NCI-H345 (cell line): ENCODE data around the gene SIRT3.

Source experiments
- DNase-seq: peaks from one replicate; lab custom pipeline; 2025; lab: John Stamatoyannopoulos, UW

SIRT3 gene

DNA sequence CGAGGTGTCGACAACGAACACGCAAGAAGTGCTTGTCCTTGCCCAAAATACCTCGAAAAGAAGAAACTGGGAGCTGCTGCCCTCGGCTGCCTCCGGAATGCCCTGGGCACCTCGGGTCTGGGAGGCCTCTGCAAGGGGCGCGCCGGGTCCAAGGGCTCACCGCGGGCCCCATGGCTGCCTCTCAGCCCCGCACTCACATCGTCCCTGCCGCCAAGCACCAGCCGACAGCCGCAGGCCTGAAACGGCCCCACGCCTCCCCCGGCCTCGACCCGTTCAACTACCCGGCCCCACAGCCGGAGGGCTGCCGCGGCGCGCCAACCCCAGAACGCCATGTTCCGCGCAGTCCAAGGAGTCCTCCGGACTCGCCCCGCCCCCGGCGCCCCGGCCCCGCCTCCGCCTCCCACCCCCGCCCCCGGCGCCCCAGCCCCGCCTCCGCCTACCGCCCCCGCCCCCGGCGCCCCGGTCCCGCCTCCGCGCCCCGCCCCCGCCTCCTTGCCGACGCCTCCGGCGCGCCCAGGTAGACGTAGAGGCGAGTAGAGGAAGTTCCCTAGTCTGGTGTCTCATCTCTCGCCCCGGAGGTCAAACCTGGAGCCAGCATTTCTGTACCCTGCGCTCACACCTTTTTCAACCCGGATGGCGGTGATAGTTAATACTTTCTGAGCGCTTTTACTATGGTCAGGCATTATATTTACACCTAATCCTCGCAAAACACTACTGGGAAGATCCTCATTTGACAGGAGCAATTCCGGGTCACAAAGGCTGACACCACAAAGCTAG lies at the start of gene SIRT3:
Gene SIRT3, minus strand, starts transcription at position 346 of the 777 bp plus-strand sequence. Its CDS starts 14 bp downstream, at position 332.
- DNase-seq: peak; percentile 91

- no peak for DNase-seq
Observed at GRCh38 chr11:285894-286220, 49.7 kb upstream of the SIRT3 start.

DNA sequence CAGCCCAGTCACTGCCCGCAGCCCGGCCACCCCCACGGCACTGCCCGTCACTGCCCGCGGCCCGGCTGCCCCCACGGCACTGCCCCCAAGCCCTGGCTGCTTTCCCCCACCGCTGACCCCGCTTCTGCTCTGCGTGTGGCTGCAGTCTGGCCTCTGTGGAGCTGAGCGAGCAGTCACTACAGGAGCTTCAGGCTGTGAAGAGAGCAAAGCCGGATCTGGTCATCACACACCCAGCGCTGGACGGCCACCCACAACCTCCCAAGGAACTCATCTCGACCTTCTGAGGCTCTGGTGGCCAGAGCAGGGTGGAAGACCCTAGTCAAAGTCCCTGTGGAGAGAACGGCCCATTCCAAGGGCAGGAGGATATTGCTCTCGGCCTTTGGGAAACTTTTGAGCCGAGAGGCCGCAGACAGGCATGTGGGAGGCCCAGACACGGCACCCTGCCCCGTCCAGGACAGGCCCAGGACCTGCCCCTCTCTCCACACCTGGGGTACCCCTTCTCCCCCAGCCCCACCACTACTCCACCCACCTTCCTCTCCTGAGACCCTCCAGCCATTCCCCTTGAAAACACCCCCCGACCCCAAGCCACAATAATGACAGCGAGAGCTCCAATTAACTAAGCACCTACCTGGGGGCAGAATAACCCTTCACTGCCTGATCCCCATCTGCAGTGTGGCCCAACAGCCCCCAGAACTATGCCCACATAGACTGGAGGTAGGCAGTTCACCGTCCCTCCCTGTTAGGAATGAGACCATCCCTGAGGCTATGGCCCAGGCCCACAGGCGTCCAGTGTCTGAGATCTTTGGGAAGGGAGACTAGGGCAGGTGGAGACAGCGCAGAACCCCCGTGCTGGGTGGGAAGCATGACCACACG lies 49.1 kb upstream of the SIRT3 start:
- no peak for DNase-seq

DNA sequence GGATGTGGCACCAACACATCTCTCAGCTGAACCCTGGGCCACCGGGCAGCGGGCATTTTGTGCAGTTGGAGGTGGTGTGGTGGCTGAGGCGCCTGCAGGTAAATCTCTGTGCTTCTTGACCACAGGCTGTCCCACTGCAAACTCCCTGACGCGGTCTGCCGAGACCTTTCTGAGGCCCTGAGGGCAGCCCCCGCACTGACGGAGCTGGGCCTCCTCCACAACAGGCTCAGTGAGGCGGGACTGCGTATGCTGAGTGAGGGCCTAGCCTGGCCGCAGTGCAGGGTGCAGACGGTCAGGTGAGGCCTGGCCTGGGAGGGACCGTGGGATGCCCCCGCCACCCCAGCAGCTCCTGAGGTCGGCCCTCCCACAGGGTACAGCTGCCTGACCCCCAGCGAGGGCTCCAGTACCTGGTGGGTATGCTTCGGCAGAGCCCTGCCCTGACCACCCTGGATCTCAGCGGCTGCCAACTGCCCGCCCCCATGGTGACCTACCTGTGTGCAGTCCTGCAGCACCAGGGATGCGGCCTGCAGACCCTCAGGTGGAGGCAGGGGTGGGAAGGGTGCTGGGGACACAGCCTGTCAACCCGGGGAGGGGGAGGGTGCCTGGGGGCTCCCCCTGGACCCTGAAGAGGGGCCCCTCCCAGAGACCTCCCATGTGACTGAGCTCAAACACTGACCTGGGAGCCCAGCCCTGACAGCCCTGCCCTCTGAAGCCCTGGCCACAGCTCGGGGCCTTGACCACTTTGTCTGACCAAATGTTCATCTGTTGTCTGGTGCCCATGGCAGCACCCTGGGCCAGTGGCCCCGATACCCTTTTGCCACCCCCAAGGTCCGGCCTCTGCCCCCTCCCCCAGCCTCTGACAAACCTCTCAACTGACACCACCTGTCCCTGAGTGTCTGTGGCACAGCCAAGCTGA lies 48.2 kb upstream of the SIRT3 start:
- no peak for DNase-seq

- DNase-seq: no peak
Observed at GRCh38 chr11:283405-284104, 47.4 kb upstream of the SIRT3 start.

- DNase-seq: no peak
Observed at GRCh38 chr11:282630-283360, 46.7 kb upstream of the SIRT3 start.

GRCh38 chr11:282171-282570 lies 46.0 kb upstream of the SIRT3 start:
- DNase-seq: no peak

DNA sequence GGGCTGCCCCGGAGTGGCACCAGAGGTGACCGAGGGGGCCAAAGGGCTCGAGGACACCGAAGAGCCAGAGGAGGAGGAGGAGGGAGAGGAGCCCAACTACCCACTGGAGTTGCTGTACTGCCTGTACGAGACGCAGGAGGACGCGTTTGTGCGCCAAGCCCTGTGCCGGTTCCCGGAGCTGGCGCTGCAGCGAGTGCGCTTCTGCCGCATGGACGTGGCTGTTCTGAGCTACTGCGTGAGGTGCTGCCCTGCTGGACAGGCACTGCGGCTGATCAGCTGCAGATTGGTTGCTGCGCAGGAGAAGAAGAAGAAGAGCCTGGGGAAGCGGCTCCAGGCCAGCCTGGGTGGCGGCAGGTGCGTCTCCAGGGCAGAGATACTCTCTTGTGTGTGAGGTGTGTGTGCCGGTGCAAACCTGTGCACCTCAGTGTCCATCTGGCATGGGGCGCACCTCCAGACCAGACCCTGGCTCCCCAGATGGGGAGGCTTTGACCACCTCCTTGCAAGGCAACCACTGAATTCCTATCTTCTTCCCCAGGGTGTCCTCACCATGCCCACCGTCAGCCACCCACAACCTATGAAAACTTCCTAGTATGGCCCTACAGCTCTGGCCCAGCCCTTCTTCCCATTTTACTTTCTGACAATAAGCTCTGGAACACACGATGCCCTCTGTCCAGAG lies 45.5 kb upstream of the SIRT3 start:
- DNase-seq: no peak

DNA sequence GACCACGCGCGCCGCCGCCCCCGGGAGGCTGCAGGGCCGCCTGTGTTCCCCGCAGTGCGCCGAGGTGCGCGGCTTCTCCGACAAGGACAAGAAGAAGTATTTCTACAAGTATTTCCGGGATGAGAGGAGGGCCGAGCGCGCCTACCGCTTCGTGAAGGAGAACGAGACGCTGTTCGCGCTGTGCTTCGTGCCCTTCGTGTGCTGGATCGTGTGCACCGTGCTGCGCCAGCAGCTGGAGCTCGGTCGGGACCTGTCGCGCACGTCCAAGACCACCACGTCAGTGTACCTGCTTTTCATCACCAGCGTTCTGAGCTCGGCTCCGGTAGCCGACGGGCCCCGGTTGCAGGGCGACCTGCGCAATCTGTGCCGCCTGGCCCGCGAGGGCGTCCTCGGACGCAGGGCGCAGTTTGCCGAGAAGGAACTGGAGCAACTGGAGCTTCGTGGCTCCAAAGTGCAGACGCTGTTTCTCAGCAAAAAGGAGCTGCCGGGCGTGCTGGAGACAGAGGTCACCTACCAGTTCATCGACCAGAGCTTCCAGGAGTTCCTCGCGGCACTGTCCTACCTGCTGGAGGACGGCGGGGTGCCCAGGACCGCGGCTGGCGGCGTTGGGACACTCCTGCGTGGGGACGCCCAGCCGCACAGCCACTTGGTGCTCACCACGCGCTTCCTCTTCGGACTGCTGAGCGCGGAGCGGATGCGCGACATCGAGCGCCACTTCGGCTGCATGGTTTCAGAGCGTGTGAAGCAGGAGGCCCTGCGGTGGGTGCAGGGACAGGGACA lies 44.8 kb upstream of the SIRT3 start:
- DNase-seq: no peak

DNA sequence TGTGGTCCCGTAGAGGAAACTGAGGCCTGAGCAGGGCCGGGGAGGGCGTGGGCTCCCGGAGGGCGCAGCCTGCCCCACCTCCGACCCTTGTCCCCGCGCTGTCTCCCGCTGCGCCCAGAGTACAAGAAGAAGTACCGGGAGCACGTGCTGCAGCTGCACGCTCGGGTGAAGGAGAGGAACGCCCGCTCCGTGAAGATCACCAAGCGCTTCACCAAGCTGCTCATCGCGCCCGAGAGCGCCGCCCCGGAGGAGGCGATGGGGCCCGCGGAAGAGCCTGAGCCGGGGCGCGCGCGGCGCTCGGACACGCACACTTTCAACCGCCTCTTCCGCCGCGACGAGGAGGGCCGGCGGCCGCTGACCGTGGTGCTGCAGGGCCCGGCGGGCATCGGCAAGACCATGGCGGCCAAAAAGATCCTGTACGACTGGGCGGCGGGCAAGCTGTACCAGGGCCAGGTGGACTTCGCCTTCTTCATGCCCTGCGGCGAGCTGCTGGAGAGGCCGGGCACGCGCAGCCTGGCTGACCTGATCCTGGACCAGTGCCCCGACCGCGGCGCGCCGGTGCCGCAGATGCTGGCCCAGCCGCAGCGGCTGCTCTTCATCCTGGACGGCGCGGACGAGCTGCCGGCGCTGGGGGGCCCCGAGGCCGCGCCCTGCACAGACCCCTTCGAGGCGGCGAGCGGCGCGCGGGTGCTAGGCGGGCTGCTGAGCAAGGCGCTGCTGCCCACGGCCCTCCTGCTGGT lies 44.0 kb upstream of the SIRT3 start:
- no peak for DNase-seq

GRCh38 chr11:279040-279965 lies 43.2 kb upstream of the SIRT3 start:
- DNase-seq: no peak

DNA sequence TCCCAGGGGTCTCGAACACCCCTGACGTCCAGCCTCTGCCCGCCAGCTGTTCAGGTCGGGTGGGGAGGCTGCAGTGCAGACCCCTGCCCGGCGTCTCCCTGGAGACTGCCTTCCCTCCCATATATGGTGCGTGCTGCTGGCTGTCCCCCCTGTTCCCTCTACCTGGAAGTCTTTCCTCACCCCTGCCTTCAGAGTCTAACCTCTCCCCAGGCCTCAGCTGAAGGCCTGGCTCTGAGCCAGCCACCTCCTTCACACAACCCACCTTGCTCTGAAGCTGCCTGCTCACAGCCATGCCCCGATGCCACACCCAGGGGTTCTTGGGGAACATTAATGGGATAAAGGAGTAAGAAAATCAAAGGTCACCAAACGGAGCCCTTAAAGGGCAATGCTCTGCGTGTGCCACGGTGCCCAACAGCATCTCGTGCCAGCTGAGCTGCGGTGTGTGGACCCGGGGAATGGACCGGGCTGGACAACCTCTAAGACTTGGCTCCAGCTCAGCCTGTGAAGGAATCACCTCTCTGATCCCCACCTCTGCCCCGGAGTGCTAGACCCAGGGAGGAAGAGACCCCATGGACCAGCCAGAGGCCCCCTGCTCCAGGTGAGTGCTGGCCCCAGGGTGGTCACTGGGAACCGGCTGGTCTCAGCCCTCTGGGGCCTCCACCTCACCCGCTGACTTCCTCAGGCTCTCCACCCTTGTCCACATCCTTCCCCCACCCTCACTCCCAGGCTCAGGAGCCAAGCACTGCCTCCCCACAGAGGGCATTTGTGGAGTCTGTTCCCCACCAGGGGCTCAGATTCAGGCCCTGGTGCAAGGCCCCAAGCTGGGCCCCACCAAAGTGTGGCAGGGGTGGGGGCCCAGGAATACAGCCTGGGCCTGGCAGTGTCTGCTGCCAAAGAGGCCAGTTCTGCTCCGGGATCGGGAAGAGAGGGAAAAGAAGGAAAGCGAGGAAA lies 42.1 kb upstream of the SIRT3 start, which contains the start of gene NLRP6:
Gene NLRP6, plus strand, starts transcription at position 407 of the 951 bp plus-strand sequence. Its CDS starts 163 bp downstream, at position 570.
- no peak for DNase-seq

- no peak for DNase-seq
Observed at GRCh38 chr11:276219-276618, 40.1 kb upstream of the SIRT3 start.

DNA sequence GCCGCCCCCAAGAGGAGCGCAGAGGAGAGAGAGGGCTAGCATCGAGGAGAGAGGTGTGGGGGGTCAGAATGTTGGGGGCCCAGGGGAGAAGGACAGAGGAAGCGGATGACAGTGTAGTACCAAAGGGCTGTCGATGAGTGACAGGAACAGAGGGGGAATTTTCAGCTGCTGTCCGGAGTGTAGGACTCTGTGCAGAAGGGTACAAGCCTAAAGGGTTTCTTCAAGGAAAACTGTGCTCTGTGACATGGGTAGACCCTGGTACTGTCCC lies 36.7 kb upstream of the SIRT3 start:
- no peak for DNase-seq

DNA sequence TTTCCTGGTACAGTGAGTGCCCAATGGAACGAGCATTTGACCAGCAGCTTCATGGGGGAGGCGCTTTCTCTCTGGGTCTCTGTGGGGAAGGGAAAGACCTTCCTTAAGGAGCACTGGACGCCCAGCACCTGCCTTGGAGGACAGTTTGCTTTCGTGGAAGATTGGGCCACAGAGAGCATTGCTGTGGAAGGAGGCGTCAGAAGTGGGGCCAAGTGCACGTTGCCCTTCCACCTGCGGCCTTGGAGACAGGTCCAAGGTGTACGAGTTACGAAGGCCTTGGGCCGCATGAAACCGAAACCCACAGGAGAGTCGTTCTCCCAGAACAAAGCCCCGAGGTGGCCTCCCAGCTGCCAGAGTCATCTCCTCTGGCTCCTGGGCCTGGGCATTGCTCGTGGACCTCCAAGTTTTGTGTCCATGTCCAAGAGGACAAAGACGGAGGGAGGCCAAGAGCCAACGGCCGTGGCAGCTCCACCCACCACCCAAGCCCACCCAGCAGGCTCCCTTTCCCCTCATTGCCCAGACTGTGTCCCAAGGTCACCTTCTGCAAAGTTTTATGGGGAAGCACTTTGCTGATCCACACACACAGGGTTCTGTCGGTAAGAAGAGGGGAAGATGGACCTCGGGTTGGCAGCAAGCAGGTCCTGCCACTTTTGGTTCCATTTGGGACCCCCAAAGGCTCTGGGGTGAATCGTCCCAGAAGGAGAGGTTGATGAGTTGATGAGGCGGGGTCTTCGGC lies 36.2 kb upstream of the SIRT3 start:
- no peak for DNase-seq

GRCh38 chr11:271319-271715 lies 35.2 kb upstream of the SIRT3 start:
- no peak for DNase-seq
